Endothelial cell of umbilical vein (primary cell): ENCODE results near the gene NCL. TPM values are rescaled to one million over a fixed set of nuclear protein-coding genes. Genes with fewer than 3 reads are reported as not detected.
A peak's percentile ranks its signal among the peaks of the same experiment; 100 is the strongest.

ENCODE experiments used
- BruUV-seq: library from RNA; stranded (reverse); fragments of 400-500 nt; replicated peaks from 2 replicates; lab custom pipeline; 2021; lab: Mats Ljungman, UMichigan
- CTCF ChIA-PET: fragments of 300-600, 350-600 bp; sonication (Branson Sonifier 250); formaldehyde crosslinking; loops from one replicate; lab custom pipeline; 2021; ENCODE audit warnings: antibody characterized with exemption, inconsistent platforms; lab: Charles Lee
- POLR2A ChIA-PET: fragments of 300-600, 350-600 bp; sonication (Branson Sonifier 250); formaldehyde crosslinking; loops from one replicate; lab custom pipeline; 2021; ENCODE audit warnings: antibody characterized with exemption, inconsistent platforms; lab: Charles Lee
- DNase-seq: peaks from one replicate; pipeline ENCODE4 v3.0.0-alpha.2; 2011; ENCODE audit warnings: low read depth, low spot score
- FAIRE-seq: peaks from 2 replicates; lab custom pipeline; 2011; peaks lifted over from hg19 to GRCh38; lab: Jason Lieb, UNC
- H2AFZ ChIP-seq: 2 replicates; pipeline ENCODE4 v1.6.0; 2012; ENCODE audit warnings: low read depth, low read length, control low read depth, inconsistent platforms
- H3K27ac ChIP-seq: 2 replicates; pipeline ENCODE4 v1.5.1; 2011; ENCODE audit warnings: low read depth, mild to moderate bottlenecking, control low read depth, low read length, moderate library complexity; ENCODE audit not compliant: insufficient read depth
- H3K27me3 ChIP-seq, 2 experiments: 2 replicates each; pipeline versions ENCODE4 v1.6.0 to v1.6.1; 2011; ENCODE audit warnings: low read length in 2 of 2, mixed read lengths in 1 of 2; ENCODE audit not compliant: control insufficient read depth in 2 of 2, insufficient read depth in 2 of 2
- H3K36me3 ChIP-seq, 2 experiments: 2 replicates in 1 of 2; 3 replicates in 1 of 2; pipeline ENCODE4 v1.5.1; 2011; ENCODE audit warnings: low read length in 2 of 2, mild to moderate bottlenecking in 1 of 2, moderate library complexity in 1 of 2; ENCODE audit not compliant: control insufficient read depth in 2 of 2, insufficient read depth in 2 of 2; ENCODE audit errors: extremely low read depth in 1 of 2
- H3K4me1 ChIP-seq: 3 replicates; pipeline ENCODE4 v1.5.1; 2011; ENCODE audit warnings: mild to moderate bottlenecking, low read length; ENCODE audit not compliant: control insufficient read depth, insufficient read depth; ENCODE audit errors: extremely low read depth
- H3K4me2 ChIP-seq: 2 replicates; pipeline ENCODE4 v1.6.1; 2011; ENCODE audit warnings: low read length, control low read depth, mixed read lengths; ENCODE audit not compliant: insufficient read depth
- H3K4me3 ChIP-seq, 3 experiments: fragments of 200-600 bp in 1 of 3; sonication (generic), shearing (Covaris generic) in 1 of 3; replicated peaks in 1 of 3; 2 replicates each; pipeline ENCODE4 v1.5.1; 2011 to 2016; ENCODE audit warnings: control low read depth in 3 of 3, low read length in 3 of 3, mild to moderate bottlenecking in 2 of 3, inconsistent platforms in 1 of 3, low read depth in 1 of 3, moderate library complexity in 1 of 3; ENCODE audit not compliant: insufficient read depth in 1 of 3
- H3K79me2 ChIP-seq: 2 replicates; pipeline ENCODE4 v1.6.0; 2012; ENCODE audit warnings: low read length, inconsistent platforms; ENCODE audit not compliant: control insufficient read depth, insufficient read depth
- H3K9ac ChIP-seq: replicated peaks from 2 replicates; pipeline ENCODE3; 2011; ENCODE audit warnings: low read length, control low read depth; ENCODE audit not compliant: insufficient read depth; ENCODE audit errors: extremely low read depth
- H3K9me1 ChIP-seq: replicated peaks from 3 replicates; pipeline ENCODE4 v1.6.0; 2011; ENCODE audit warnings: mild to moderate bottlenecking, low read length; ENCODE audit not compliant: control insufficient read depth, insufficient read depth; ENCODE audit errors: extremely low read depth
- H3K9me3 ChIP-seq: replicated peaks from 2 replicates; pipeline ENCODE4 v1.5.1; 2012; ENCODE audit warnings: low read length, inconsistent platforms; ENCODE audit not compliant: control insufficient read depth, insufficient read depth
- H4K20me1 ChIP-seq: replicated peaks from 2 replicates; pipeline ENCODE3; 2011; ENCODE audit warnings: mild to moderate bottlenecking, low read length; ENCODE audit not compliant: control insufficient read depth, insufficient read depth; ENCODE audit errors: extremely low read depth
- FOS ChIP-seq: IDR thresholded peaks from 2 replicates; pipeline ENCODE4 v1.6.1; 2011; ENCODE audit warnings: mild to moderate bottlenecking, low read length, moderate library complexity, borderline replicate concordance; ENCODE audit not compliant: insufficient read depth
- JUN ChIP-seq: IDR thresholded peaks from 2 replicates; pipeline ENCODE4 v1.6.1; 2011; ENCODE audit warnings: borderline replicate concordance, low read depth; ENCODE audit not compliant: insufficient read length, insufficient read depth
- MYC ChIP-seq: IDR thresholded peaks from one replicate; pipeline ENCODE4 v1.6.1; 2011; ENCODE audit warnings: mild to moderate bottlenecking, low read depth, low read length
- POLR2AphosphoS5 ChIP-seq: IDR thresholded peaks from 2 replicates; pipeline ENCODE4 v1.6.1; 2012; ENCODE audit warnings: low read depth, mild to moderate bottlenecking, control low read depth, low read length, moderate library complexity; ENCODE audit not compliant: insufficient read depth
- dilution Hi-C: fragments of 300-500 bp; cut with MboI; formaldehyde crosslinking; loops from one replicate; pipeline ENCODE4 v1.15.0; 2019; ENCODE audit warnings: low sequenced_read_pairs; ENCODE audit not compliant: extremely low pct_ligation_motif_present
- intact Hi-C: fragments of 100-400 bp; cut with micrococcal nuclease; formaldehyde crosslinking; loops from one replicate; pipeline ENCODE4 v1.10.0; 2022
- polyA plus RNA-seq, 4 experiments: library from polyadenylated mRNA; depleted of rRNA in 3 of 4; stranded (reverse) in 3 of 4; unstranded in 1 of 4; fragments of >200 nt; gene quantifications; 2 replicates each; pipeline versions ENCODE4 v1.2.1 to v1.2.3, GENCODE V29; 2011 to 2012; ENCODE audit warnings: missing spikeins in 1 of 4
- total RNA-seq: library from RNA; stranded (reverse); gene quantifications from 2 replicates; pipeline ENCODE4 v1.2.3, GENCODE V29; 2021
- TF ChIP-seq, protein P1 (sequence below): IDR thresholded peaks from 2 replicates; pipeline ENCODE4 v1.6.1; 2011; ENCODE audit not compliant: insufficient read depth, insufficient read length
- TF ChIP-seq, protein P2 (sequence below), 2 donors: IDR thresholded peaks; 1 replicate in 1 of 2; 2 replicates in 1 of 2; pipeline ENCODE4 v1.5.1; 2011; ENCODE audit warnings: low read length in 2 of 2, mild to moderate bottlenecking in 2 of 2, moderate library complexity in 2 of 2, control low read depth in 1 of 2, inconsistent platforms in 1 of 2, low read depth in 1 of 2; ENCODE audit not compliant: insufficient read depth in 1 of 2; ENCODE audit errors: extremely low read depth in 1 of 2

Gene NCL
- total and polyA plus RNA-seq, 2 donors (not counting 3 experiments of a cell fraction or from before 2014, with no cell fraction given) = 35.3 to 708 TPM

DNA sequence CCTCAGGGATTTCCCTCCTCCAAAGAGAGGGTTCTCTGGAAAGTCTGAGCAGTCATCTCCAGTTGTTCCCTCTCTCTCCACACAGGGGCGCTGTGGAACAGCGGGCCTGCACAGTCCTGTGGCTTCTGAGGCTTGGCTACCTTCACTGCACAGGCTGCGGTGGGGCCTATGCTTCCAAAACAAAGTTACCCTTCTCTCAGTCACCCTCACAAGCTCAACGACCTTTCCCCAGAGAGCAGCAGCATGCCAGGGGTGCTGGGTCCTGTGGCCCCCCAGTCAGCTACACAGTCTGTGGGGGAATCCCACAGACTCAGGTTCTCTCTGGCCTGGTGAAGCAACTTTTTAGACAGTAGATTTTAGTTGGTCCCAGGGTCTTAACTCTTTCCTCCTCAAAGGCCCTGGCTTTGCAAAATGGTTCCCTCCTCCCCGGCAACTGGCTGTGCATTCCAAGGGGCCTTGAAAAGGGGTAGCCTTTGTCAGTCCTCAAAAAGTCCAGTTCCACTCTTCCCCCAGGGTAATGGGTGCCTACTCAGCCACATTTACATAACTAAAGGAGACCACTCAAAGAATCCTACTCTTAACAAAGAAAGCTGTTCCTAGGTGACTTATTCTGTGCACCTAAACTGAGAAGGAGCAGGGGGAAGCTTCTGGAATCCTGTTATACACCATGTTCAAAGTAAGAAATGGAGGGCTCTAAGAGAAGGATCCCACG is 53.8 kb downstream of the NCL start:
- no peak for FAIRE-seq
- ChIA-PET POLR2A (no interaction called here), CTCF (interaction anchor here (1.1 to 5.4 kb wide), 10 partner anchors 10 to 307 kb away, joined by 3 to 70 read pairs (median 12); no protein-coding TSS in a partner anchor)
- Histone ChIP-seq H2AFZ (no peak overlapping the region), H4K20me1 (no peaks in the 10 kb centered on the region), H3K4me1 (peaks cover 3% of the 10 kb centered on the region), H3K36me3 (no peaks in the 10 kb centered on the region), H3K27me3 (no peaks in the 10 kb centered on the region), H3K27ac (no peak overlapping the region), H3K79me2 (no peaks in the 10 kb centered on the region), H3K4me2 (no peak overlapping the region), H3K9me1 (no peaks in the 10 kb centered on the region), H3K9ac (no peak overlapping the region), H3K4me3 (no peak overlapping the region), H3K9me3 (no peaks in the 10 kb centered on the region)
- dilution Hi-C loops (no loop called here), intact Hi-C loops (no loop called here)
- no TSS peak for BruUV-seq
- TF ChIP-seq, protein P1, sequence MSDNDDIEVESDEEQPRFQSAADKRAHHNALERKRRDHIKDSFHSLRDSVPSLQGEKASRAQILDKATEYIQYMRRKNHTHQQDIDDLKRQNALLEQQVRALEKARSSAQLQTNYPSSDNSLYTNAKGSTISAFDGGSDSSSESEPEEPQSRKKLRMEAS = no peak
- TF ChIP-seq, protein P2, sequence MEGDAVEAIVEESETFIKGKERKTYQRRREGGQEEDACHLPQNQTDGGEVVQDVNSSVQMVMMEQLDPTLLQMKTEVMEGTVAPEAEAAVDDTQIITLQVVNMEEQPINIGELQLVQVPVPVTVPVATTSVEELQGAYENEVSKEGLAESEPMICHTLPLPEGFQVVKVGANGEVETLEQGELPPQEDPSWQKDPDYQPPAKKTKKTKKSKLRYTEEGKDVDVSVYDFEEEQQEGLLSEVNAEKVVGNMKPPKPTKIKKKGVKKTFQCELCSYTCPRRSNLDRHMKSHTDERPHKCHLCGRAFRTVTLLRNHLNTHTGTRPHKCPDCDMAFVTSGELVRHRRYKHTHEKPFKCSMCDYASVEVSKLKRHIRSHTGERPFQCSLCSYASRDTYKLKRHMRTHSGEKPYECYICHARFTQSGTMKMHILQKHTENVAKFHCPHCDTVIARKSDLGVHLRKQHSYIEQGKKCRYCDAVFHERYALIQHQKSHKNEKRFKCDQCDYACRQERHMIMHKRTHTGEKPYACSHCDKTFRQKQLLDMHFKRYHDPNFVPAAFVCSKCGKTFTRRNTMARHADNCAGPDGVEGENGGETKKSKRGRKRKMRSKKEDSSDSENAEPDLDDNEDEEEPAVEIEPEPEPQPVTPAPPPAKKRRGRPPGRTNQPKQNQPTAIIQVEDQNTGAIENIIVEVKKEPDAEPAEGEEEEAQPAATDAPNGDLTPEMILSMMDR (IDR thresholded peaks at IDR 0.05; ENCODE audit: extremely low read depth in 1 of 2, insufficient read depth in 1 of 2, low read depth in 1 of 2, low read length in 2 of 2) = peak; percentile 8 to 38
- TF ChIP-seq POLR2AphosphoS5 (no peak), FOS (no peak), MYC (no peak), JUN (no peak)
- DNase-seq = no peak
